GM21447 (cell line): Measurements from ENCODE around the gene IFNA8.
"Not testable (repeated sequence)": the region's sequence is repeated elsewhere in the genome, so short reads cannot be mapped to it uniquely, and the experiment has no call there.

Experiments
- ATAC-seq: cut with Tn5 transposase; IDR thresholded peaks from one replicate; pipeline ENCODE4 v1.9.1; 2021; ENCODE audit not compliant: unreplicated experiment

The IFNA8 gene

DNA sequence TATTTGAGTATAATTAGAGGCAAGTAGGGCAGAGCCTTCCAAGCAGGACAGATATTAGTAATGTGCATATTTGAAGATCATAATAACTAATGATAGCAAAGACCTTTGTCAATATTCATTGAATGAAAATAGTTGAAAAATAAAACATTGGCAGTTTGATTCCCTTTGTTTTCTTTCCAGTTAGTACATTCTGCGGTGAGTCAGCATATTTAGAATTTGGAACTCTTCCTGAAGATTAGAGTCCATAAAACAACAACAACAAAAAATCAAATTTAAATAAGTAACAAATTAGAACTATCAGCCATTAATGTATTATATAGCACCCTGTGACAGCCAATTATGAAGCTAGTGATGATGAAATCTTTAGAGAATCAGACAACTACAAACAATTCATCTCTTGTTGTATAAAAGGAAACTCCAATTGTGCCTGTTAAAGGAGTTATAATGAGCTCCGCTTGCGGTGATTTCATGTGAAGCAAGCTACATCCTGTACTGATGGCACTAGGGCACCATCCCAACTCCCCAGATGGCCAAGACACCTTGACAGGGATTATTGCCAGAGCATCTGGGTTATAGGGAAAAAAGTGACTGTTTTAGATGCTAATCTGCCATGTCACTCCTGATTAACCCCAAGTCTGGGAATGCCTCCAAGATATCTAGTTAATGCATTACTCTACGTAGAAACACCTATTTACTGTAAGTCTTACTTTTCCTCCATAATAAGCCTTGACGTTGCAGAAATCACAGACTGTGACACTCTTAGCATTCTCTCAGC lies 6.8 kb downstream of the IFNA8 start:
- ATAC-seq = no peak

DNA sequence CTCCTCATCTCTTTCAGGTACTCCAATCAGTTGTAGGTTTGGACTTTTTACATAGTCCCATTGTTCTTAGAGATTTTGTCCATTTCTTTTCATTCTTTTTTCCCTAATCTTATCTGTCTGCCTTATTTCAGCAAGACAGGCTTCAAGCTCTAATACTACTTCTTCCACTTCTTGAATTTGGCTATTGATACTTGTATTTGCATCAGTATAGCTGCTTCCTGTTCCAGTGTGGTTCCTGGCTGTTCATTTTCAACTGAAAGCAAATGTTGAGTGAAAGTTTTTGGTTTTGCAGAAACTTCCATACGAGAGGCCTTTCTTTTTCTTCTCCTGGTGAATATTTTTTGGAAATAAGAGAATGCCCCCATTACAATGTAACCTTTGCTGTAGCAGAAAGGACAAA lies 19.3 kb downstream of the IFNA8 start:
- no peak for ATAC-seq

DNA sequence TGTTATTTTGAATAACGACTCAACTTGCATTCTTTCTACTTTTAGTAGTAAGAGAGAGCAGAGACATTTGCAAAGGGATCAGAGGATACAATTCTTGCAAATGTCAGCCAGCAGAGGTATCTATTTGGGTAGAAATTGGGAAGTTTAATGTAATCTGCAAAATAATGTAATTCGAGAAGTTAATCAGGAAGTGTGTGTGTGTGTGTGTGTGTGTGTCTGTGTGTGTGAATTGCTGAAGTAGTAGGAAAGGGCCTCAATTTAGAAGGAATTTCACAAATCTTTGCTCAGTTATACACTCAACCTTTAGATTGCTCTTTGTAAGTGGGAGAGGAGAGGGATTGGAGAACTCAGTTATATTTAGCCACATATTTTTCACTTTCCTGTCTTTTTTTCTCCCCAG lies 20.3 kb downstream of the IFNA8 start:
- no peak for ATAC-seq

DNA sequence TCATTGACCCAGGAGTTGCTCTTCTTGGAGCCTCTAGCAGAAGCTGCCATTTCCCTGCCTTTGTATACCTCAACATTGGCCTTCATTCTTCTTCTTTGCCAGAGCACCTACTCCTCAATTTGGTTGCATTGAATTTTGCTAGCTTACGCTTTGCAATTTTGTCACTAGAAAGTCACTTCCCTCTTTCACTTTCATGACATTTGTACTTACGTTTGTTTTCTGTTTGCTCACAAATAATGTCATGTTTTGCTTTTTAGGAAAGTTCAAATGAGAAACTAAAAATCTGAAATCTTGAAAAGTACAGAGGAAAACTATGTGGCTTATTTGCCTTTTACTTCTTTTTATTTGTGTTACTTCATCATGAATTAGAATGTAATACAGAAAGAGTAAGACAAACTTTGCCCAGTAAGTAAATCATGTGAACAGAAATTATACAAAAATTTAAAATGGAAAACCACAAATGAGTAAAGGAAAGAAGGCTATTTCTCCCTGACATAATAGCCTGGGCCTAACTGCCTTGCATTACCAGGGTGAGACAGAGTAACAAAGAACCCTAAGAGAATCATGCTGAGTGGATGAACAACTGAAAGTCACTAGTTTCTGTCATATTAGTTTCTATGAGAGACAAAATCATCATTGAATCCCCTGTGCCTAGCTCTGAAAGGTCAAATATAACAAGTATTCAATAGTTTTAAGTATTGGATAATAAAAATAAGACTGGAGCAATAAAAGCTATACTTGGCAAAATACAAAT lies 23.9 kb downstream of the IFNA8 start:
- peak; percentile 69 for ATAC-seq

DNA sequence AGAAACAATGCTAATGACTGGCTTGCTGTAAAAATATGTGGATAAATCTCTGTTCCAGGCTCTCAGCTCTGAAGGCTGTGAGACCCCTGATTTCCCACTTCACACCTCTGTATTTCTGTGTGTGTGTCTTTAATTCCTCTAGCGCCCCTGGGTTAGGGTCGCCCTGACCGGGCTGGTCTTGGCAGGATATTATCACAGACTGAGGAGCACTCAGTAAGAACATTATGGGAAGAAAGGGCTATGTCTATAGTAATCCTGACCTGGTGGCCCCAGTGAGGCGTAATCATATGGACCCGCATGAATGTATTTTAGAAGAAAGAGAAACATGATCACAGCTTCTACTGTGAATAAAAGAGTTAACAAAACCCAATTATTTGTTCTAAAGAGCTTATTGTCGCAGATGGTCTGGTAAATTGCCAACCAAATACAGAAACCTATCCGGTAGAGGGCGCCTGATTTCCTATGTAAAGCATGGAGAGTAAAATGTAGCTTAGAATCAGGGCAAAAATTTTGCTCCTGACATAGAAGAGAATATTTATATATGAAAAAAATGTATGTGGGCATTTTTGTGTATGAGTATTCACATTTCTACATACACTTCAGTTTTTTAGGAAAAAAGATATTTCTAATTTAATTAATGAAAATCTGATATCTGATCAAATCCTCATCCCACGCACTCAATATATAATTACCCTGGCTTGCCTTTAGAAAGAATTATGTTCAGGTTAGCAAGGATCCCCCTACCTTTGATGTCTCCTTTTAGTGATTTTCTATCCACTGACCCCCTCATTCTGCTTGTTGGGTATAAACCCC lies 25.5 kb downstream of the IFNA8 start:
- no peak for ATAC-seq

DNA sequence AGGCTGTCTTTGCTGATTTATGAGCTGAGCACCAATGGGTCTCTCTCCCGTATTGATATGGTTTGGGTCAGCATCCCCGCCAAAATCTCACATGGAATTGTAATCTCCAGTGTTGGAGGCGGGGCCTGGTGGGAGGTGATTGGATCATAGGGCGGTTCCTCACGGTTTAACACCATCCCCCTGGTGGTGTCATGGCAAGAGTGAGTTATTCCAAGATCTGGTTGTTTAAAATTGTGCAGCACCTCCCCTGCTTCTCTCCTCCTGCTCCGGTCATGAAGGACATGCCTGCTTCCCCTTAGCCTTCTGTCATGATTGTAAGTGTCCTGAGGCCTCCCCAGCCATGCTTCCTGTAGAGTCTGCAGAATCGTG lies 26.1 kb downstream of the IFNA8 start:
- ATAC-seq = not testable (repeated sequence)

DNA sequence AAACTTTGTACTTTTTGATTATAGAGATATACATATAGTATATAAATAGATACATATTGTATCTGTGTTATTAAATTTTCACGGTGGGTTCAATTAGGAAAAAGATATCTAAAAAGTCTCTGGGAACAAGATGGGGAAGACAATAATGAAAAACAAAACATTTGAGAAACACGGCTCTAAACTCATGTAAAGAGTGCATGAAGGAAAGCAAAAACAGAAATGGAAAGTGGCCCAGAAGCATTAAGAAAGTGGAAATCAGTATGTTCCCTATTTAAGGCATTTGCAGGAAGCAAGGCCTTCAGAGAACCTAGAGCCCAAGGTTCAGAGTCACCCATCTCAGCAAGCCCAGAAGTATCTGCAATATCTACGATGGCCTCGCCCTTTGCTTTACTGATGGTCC lies 31.2 kb downstream of the IFNA8 start, which contains the start of gene IFNA1:
IFNA1 (plus strand) TSS at position 301 of the 400 bp plus-strand sequence; CDS start at position 370, 69 bp downstream.
- ATAC-seq = no peak

DNA sequence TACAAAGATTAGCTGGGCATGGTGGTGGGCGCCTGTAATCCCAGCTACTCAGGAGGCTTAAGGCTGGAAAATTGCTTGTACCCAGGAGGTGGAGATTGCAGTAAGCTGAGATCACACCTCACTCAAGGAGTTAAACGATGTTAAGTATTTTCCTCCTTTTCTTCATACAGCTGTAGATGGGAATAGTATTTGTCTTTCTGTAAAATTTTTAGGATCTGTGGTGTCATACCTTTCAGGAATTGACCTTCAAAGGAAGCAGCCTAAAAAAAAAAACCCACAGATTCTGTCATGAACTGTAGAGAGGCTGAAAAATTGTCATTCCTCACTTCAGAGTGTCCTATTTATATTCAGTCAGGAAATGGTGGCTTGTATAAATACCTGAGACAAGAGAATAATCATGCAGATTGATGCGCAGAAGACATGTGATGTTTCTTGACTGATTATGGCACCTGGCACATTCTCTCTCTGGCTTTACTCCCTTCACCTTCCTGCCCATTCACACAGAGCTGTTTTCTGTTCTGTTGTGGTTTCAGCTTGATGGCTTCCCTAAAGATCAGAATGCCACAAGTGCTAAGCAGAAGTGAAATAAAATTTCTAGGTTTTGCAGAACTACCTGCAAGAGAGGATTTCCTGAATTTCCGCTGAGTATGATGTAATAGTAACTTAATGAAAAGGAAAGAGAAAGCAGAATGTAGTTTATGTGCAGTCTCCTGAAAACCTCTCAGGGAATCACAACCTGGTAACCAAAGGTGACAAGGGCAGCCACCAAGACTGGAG lies 35.1 kb downstream of the IFNA8 start:
- ATAC-seq = peak; percentile 95

DNA sequence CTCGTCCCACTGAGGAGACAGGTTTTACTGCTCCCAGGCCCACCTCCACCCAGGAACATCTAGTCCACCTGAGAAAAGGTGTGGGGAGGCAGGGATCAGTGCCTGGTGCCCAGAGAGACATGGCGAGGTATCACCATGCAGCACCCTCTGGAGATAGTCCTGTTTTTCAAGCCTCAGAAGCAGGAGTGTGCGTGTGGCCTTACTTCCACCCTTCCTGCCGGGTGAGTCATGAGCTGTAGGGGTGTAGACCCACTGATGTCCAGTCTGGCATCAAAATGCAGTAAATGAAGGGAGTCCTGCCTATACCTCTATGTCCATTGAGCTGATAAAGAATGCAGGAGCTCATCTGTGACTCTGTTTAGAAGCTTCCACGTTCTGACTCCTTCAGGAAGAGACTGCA lies 40.4 kb downstream of the IFNA8 start:
- not testable (repeated sequence) for ATAC-seq

DNA sequence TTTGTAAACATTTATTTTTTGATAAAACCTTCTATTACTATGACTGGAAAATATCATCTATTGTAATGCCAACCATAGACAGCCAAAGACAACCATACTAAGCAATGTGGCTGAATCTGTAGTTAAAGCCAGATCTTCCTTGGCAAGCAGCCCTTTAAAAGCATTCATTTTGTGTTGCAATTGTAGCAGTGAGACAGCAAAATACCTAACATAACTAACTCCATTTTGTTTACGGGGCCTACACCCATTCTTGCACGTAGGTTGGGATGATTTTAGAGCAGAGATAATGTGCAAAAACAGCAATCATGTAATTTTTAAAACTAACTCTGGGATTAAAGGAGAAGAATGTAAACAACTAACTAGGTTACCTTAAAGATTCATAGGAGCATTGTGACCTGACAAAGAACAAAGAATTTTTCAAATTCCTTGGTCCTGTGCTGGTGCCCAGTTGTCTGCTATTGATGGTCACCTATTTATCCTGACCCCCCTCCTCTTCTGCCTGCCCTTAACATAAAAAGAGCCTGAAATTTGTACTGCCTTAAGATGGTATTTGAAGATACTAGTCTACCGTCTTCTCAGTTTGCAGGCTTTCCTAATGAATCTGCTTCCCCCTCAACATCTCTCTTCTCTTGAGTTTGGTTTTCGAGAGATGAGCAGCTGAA lies 41.9 kb downstream of the IFNA8 start:
- ATAC-seq = no peak

DNA sequence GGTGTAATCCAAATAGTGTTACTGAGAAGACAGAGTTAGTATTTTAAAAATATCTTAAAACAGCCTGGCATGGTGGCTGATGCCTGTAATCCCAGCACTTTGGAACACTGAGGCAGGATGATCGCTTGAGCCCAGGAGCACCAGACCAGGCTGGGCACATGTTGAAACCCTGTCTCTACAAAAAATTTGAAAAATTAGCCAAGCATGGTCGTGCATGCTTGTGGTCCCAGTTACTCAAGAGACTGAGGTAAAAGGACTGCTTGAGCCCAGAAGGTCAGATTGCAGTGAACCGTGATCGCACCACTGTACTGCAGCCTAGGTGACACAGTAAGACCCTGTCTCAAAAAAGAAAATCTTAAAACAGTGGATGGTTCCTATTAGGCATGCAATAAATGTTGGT lies 43.8 kb downstream of the IFNA8 start:
- no peak for ATAC-seq

DNA sequence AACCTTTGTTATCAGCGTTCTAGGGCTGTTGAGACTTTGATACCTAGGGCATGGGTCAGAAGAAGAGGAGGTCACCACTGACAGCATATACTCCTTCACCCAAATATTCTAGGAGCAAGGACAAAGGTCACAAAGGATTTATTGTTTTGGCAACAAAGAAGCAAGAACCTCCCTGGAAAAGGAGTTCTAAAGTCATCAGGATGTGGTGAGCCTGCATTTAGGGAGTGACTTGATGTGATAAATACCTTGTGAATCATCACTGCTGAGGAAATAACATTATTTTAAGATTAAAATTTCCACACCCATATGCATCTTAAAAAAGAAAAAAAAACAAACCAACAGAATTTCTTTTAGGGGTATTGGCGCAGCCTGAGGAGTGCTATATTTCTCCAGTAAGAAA lies 45.2 kb downstream of the IFNA8 start:
- no peak for ATAC-seq

DNA sequence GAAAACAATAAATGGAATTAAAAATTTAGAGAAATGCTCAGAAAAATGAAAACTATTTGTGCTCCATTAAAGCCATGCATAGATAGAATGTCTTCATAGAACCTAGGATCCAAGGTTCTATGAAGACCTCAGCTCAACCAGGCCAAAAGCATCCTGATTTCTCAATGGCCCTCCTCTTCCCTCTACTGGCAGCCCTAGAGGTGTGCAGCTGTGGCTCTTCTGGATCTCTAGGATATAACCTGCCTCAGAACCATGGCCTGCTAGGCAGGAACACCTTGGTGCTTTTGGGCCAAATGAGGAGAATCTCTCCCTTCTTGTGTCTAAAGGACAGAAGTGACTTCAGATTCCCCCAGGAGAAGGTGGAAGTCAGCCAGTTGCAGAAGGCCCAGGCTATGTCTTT lies 46.4 kb downstream of the IFNA8 start:
- ATAC-seq = no peak
